Hematopoietic multipotent progenitor cell treated with erythropoietin and hydrocortisone succinate and interleukin-3 and kit ligand, for 4 days (in vitro differentiated cells): ENCODE measurements around the gene GALK1.

Experiments used
- DNase-seq: peaks from one replicate; pipeline ENCODE4 v3.0.0-alpha.2; 2015

Gene GALK1

DNA sequence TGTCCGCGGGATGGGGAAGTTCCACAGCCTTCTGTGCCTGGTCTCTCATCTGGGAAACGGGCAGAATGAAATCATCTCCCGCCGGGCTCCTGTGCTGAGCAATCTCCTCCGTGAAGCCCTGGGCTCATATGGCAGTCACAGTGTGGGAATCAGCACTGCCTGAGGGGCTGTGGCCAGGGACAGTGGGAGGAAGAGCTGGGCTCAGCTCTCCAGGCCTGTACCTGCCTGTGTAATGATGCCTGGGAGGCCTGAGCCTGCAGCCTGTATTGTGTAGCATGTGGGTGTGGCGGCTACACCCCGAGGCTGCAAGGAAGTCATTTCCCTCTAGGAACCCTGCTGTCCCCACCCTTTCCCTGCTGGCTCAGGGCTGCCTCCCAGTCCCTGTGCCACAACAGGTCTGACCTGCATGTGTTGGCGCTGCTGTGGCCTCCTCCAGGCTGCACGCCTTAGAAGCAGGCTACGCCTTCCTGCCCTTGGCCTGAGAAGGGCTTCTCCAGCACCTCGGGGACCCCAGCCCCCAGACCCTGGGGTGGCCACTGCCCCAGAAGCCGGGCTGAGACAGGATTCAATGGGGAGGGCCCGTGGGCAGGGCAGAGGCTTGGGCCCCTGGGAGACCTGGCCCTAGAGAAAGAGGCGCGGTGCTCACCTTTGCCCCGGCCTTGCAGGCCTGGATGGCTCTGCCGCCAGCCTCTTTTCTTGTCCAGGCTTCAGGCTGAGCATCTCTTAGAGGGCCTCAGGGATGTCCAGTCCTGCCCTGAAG is 41.6 kb downstream of the GALK1 start:
- no peak for DNase-seq

DNA sequence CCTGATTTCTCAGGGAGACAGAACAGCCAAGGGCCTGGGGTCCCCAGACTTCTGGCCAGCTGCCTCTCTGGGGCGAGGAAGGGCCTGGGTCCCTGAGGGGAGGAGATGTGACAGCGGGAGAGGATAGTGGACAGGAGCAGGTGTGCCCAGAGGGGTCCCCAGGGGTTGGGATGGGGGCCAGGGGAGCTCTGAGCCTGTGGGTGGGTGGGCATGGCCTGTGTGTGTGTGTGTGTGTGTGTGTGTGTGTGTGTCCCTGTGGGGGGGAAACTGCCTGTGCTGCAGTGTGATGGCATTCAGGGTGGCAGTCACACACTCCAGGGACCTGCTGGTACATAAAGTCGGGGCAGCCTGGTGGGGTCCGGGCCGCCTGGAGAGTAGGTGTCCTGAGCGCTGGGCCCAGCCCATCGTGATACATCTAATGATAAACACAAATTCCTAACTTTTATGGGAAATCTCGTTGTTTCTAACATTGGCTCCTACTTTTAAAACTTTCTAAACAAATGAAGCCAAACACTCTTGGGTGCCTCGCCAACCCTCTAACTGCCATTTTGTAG is 42.4 kb downstream of the GALK1 start:
- no peak for DNase-seq

DNA sequence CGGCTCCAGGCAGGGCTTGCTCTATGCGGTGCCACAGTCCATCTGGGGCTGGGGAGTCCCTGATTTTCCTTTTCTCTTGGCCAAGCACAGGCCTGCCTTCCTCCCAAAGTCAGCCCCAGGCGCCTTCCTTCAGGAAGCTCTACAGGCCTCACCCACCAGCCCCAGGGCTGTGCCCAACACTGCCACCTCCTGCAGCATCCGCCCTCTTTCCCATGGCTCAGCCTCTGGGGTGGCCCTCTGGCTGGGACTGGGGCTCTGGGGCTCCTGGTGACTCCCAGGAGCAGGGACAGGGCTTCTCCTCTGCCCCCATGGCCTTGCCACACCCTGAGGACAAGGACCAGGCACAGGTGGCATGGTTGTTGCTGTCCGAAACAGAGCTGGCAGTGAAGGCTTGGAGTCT is 42.9 kb downstream of the GALK1 start:
- DNase-seq, result no peak

DNA sequence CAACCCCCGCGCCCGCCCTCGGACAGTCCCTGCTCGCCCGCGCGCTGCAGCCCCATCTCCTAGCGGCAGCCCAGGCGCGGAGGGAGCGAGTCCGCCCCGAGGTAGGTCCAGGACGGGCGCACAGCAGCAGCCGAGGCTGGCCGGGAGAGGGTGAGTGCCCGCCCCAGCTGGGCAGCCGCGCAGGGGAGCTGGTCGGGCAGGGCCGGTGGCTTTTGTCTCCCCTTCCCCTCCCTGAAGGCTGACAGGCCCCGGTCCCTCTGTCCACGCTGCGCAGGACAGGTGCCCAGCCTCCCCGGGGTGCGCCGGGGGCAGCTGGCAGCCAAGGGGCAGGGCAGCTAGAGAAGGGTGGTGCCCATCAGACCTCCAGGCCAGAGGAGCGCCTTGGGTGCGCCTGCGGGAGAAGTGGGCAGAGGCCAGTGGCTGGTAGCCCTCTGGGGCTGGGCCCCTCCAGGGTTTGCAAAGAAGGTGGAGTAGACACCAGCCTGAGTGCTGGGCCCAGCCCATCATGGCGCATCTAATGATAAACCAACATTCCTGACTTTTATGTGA is 43.5 kb downstream of the GALK1 start:
- DNase-seq, result no peak

DNA sequence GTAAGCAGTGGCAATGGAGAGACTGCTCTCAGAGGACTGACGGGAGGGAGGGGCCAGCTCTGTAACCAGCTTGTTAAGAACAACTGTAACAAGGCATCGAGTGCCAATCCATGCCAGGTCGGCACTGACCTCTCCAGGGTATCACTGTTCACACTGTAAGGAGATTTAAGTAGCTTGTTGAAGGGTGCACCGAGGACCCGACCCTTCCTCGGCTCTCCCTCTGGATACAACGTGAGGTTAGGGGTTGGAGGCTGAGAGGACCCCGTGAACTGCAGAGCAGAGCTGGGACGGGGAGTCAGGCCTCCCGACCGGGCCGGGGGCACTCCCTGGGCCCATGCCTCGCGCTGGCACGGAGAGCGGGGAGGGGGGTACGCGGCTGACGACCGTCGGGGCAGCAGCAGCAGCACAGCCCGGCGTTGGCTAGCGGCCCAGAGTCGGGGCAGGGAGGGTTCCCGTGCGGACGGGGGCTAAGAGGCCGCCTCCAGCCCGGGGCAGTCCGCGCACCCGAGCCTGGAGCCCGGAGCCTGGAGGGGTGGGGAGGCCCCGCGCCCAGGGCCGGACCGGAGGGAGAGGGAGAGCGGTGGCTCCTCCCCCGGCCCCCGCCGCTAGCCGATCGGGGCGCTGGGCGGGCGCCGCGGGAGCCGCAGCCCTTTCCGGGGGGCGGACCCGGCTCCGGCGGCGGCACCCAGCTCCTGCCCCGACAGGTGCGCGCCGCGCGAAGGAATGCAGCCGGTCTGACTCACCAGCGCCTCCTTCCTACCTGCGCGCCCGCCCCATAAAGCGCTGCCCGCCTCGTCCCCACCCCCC is 44.1 kb downstream of the GALK1 start, which contains the start of gene ITGB4:
TSS of gene ITGB4 (plus strand) at position 804 of the 807 bp plus-strand sequence. CDS start 3,245 bp downstream, outside the sequence.
- peak; percentile 66 for DNase-seq

DNA sequence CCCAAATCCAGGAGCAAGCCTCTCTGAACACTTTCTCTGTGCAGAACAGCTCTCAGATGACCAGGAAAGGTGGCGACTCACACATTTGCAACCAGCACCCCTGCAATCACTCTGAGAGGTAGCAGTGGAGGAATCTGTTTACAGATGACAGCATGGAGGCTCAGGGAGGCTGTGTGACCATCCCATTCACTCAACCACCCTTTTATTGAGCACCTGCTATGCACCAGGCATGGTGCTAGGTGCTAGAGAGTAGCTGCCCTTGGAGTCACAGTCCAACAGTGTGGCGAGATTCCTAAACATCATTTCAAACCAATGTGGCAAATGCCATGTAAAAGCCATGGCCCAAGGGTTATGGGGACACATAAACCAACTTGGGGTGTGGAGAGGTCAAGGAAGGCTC is 45.3 kb downstream of the GALK1 start:
- DNase-seq, result no peak

DNA sequence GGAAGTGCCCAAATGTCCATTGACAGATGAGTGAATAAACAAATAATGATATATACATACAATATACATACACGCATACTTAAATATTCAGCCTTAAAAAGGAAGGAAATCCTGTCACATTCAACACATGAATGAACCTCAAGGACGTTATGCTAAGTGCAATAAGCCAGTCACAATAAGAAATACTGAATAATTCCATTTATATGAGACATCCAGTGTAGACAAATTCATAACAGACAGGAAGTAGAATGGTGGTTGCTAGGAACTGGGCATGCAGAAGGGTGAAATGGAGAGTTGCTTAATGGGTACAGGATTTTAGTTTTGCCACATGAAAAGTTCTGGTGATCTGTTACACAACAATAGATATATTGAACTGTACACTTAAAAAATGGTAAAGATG is 52.5 kb downstream of the GALK1 start:
- peak; percentile 23 for DNase-seq
